Right kidney (tissue), 1 donor: ENCODE data around the gene TRAK1.

Experiments used
- DNase-seq: peaks from one replicate; pipeline ENCODE4 v3.0.0-alpha.2; 2016

The TRAK1 gene

GRCh38 chr3:42066516-42067181, 24.5 kb upstream of the TRAK1 start:
- DNase-seq: no peak

GRCh38 chr3:42067326-42067725, 23.8 kb upstream of the TRAK1 start:
- no peak for DNase-seq

GRCh38 chr3:42068303-42069088, 22.7 kb upstream of the TRAK1 start:
- no peak for DNase-seq

GRCh38 chr3:42070089-42070488, 21.1 kb upstream of the TRAK1 start:
- no peak for DNase-seq

- DNase-seq: no peak
Measured at GRCh38 chr3:42070524-42070923, 20.6 kb upstream of the TRAK1 start.

- DNase-seq: peak; percentile 63
Measured at GRCh38 chr3:42071904-42072812, 19.0 kb upstream of the TRAK1 start.

- no peak for DNase-seq
Measured at GRCh38 chr3:42072831-42073301, 18.3 kb upstream of the TRAK1 start.

- DNase-seq: no peak
Measured at GRCh38 chr3:42077785-42078184, 13.4 kb upstream of the TRAK1 start.

- no peak for DNase-seq
Measured at GRCh38 chr3:42078677-42079076, 12.5 kb upstream of the TRAK1 start.

GRCh38 chr3:42079701-42080452, 11.3 kb upstream of the TRAK1 start:
- no peak for DNase-seq

GRCh38 chr3:42080453-42080872, 10.7 kb upstream of the TRAK1 start:
- DNase-seq: no peak

GRCh38 chr3:42081838-42082473, 9.2 kb upstream of the TRAK1 start:
- DNase-seq: no peak

GRCh38 chr3:42084586-42084985, 6.6 kb upstream of the TRAK1 start:
- no peak for DNase-seq

GRCh38 chr3:42085641-42086376, 5.3 kb upstream of the TRAK1 start:
- DNase-seq: no peak

- no peak for DNase-seq
Measured at GRCh38 chr3:42088803-42089530, 2.2 kb upstream of the TRAK1 start.

GRCh38 chr3:42092006-42092405, 849 bp downstream of the TRAK1 start:
- DNase-seq: no peak

GRCh38 chr3:42094128-42094527, 3.0 kb downstream of the TRAK1 start:
- no peak for DNase-seq

GRCh38 chr3:42094691-42095391, 3.7 kb downstream of the TRAK1 start:
- no peak for DNase-seq

- no peak for DNase-seq
Measured at GRCh38 chr3:42095540-42095939, 4.4 kb downstream of the TRAK1 start.
